H9 (cell line): ENCODE data around the gene PTPN12. TPM values are rescaled to one million over a fixed set of nuclear protein-coding genes. Genes with fewer than 3 reads are reported as not detected.

Experiments used
- DNase-seq: peaks from one replicate; pipeline ENCODE4 v3.0.0-alpha.2; 2017
- H2AFZ ChIP-seq: one replicate; pipeline ENCODE4 v1.6.1; 2013; ENCODE audit warnings: mild to moderate bottlenecking, low read length, control low read depth, moderate library complexity
- H2AK5ac ChIP-seq: 2 replicates; pipeline ENCODE4 v1.6.1; 2013; ENCODE audit warnings: low read length, control low read depth, mixed read lengths; ENCODE audit not compliant: insufficient read length
- H2BK120ac ChIP-seq: one replicate; pipeline ENCODE4 v1.6.1; 2013; ENCODE audit warnings: low read depth, mild to moderate bottlenecking, low read length, control low read depth, inconsistent platforms; ENCODE audit not compliant: poor library complexity, severe bottlenecking
- H2BK12ac ChIP-seq: 2 replicates; pipeline ENCODE4 v1.6.1; 2013; ENCODE audit warnings: low read length, control low read depth, mixed read lengths, low read depth; ENCODE audit not compliant: insufficient read length
- H2BK15ac ChIP-seq: 2 replicates; pipeline ENCODE4 v1.6.1; 2013; ENCODE audit warnings: low read depth, low read length, control low read depth
- H2BK20ac ChIP-seq: one replicate; pipeline ENCODE4 v1.6.1; 2013; ENCODE audit warnings: low read depth, mild to moderate bottlenecking, low read length, control low read depth, inconsistent platforms; ENCODE audit not compliant: poor library complexity, severe bottlenecking
- H2BK5ac ChIP-seq: 2 replicates; pipeline ENCODE4 v1.6.1; 2013; ENCODE audit warnings: low read length, control low read depth, mixed read lengths; ENCODE audit not compliant: insufficient read length
- H3K14ac ChIP-seq: 2 replicates; pipeline ENCODE4 v1.6.1; 2013; ENCODE audit warnings: low read length, control low read depth; ENCODE audit not compliant: insufficient read depth
- H3K18ac ChIP-seq: 2 replicates; pipeline ENCODE4 v1.6.1; 2013; ENCODE audit warnings: low read depth, mild to moderate bottlenecking, mixed read lengths, low read length, control low read depth; ENCODE audit not compliant: insufficient read length
- H3K23ac ChIP-seq: 2 replicates; pipeline ENCODE4 v1.6.1; 2013; ENCODE audit warnings: low read length, control low read depth, mixed read lengths, low read depth; ENCODE audit not compliant: insufficient read length
- H3K23me2 ChIP-seq: 2 replicates; pipeline ENCODE4 v1.6.1; 2013; ENCODE audit warnings: low read depth, mild to moderate bottlenecking, mixed read lengths, low read length, control low read depth; ENCODE audit not compliant: insufficient read length, poor library complexity, severe bottlenecking
- H3K27ac ChIP-seq: 2 replicates; pipeline ENCODE4 v1.5.1; 2013; ENCODE audit warnings: low read length, control low read depth, mixed read lengths, low read depth; ENCODE audit not compliant: insufficient read length
- H3K27me3 ChIP-seq: 2 replicates; pipeline ENCODE4 v1.6.1; 2013; ENCODE audit warnings: low read length, control low read depth, inconsistent platforms; ENCODE audit not compliant: insufficient read depth
- H3K4ac ChIP-seq: 2 replicates; pipeline ENCODE4 v1.6.1; 2013; ENCODE audit warnings: low read depth, mild to moderate bottlenecking, control low read depth, inconsistent platforms, low read length, moderate library complexity
- H3K4me1 ChIP-seq: 2 replicates; pipeline ENCODE4 v1.6.1; 2013; ENCODE audit warnings: low read length, control low read depth, inconsistent platforms; ENCODE audit not compliant: insufficient read depth
- H3K4me2 ChIP-seq: 2 replicates; pipeline ENCODE4 v1.6.1; 2013; ENCODE audit warnings: low read length, control low read depth, mixed read lengths; ENCODE audit not compliant: insufficient read length, insufficient read depth
- H3K56ac ChIP-seq: 2 replicates; pipeline ENCODE4 v1.6.1; 2013; ENCODE audit warnings: low read depth, mild to moderate bottlenecking, mixed read lengths, low read length, control low read depth; ENCODE audit not compliant: insufficient read length
- H3K79me1 ChIP-seq: 2 replicates; pipeline ENCODE4 v1.6.1; 2013; ENCODE audit warnings: low read depth, mild to moderate bottlenecking, moderate library complexity, low read length, control low read depth, inconsistent platforms; ENCODE audit not compliant: insufficient read depth, poor library complexity, severe bottlenecking
- H3K79me2 ChIP-seq: 2 replicates; pipeline ENCODE4 v1.6.1; 2013; ENCODE audit warnings: low read length, control low read depth, inconsistent platforms; ENCODE audit not compliant: insufficient read depth
- H3K9ac ChIP-seq: 2 replicates; pipeline ENCODE4 v1.6.1; 2013; ENCODE audit warnings: low read length, control low read depth, mixed read lengths; ENCODE audit not compliant: insufficient read length; ENCODE audit errors: extremely low read depth
- H3K9me3 ChIP-seq: one replicate; pipeline ENCODE4 v1.6.1; 2013; ENCODE audit warnings: low read depth, low read length, inconsistent platforms; ENCODE audit not compliant: control insufficient read depth
- H3T11ph ChIP-seq: one replicate; pipeline ENCODE4 v1.6.1; 2013; ENCODE audit warnings: mild to moderate bottlenecking, low read length, control low read depth, inconsistent platforms
- H4K20me1 ChIP-seq: one replicate; pipeline ENCODE4 v1.6.1; 2013; ENCODE audit not compliant: control insufficient read depth, insufficient read length, insufficient read depth
- H4K5ac ChIP-seq: 2 replicates; pipeline ENCODE4 v1.6.1; 2013; ENCODE audit warnings: low read depth, mild to moderate bottlenecking, mixed read lengths, low read length, control low read depth; ENCODE audit not compliant: insufficient read length
- H4K8ac ChIP-seq: replicated peaks from 2 replicates; pipeline ENCODE4 v1.6.1; 2013; ENCODE audit warnings: low read length, control low read depth, mixed read lengths, low read depth; ENCODE audit not compliant: insufficient read length
- H4K91ac ChIP-seq: 2 replicates; pipeline ENCODE4 v1.6.1; 2013; ENCODE audit warnings: low read depth, mild to moderate bottlenecking, moderate library complexity, mixed read lengths, low read length, control low read depth; ENCODE audit not compliant: insufficient read length
- H3K27ac Mint-ChIP-seq, 3 experiments: 2 replicates in 2 of 3; 3 replicates in 1 of 3; pipeline ENCODE4 v1.8.0; 2020 to 2021; ENCODE audit warnings: mixed read lengths in 3 of 3, mild to moderate bottlenecking in 1 of 3, moderate library complexity in 1 of 3
- H3K27me3 Mint-ChIP-seq: 2 replicates; pipeline ENCODE4 v1.8.0; 2021; ENCODE audit warnings: low read depth, mild to moderate bottlenecking, moderate library complexity, mixed read lengths
- H3K36me3 Mint-ChIP-seq, 3 experiments: 2 replicates in 2 of 3; 3 replicates in 1 of 3; pipeline ENCODE4 v1.8.0; 2020 to 2021; ENCODE audit warnings: low read depth in 3 of 3, mixed read lengths in 3 of 3; ENCODE audit not compliant: insufficient read depth in 1 of 3
- H3K4me1 Mint-ChIP-seq, 2 experiments: 2 replicates each; pipeline ENCODE4 v1.8.0; 2020; ENCODE audit warnings: mixed read lengths in 2 of 2
- H3K4me3 Mint-ChIP-seq, 2 experiments: 2 replicates in 1 of 2; 3 replicates in 1 of 2; pipeline ENCODE4 v1.8.0; 2020 to 2021; ENCODE audit warnings: mild to moderate bottlenecking in 2 of 2, mixed read lengths in 2 of 2, moderate library complexity in 1 of 2
- H3K9me3 Mint-ChIP-seq, 2 experiments: 2 replicates in 1 of 2; 3 replicates in 1 of 2; pipeline ENCODE4 v1.8.0; 2020; ENCODE audit warnings: mild to moderate bottlenecking in 2 of 2, mixed read lengths in 2 of 2, moderate library complexity in 1 of 2
- CTCF ChIP-seq: fragments of 200-600 bp; sonication (generic); conservative IDR thresholded peaks from 3 replicates; pipeline ENCODE4 v1.8.0; 2021; ENCODE audit warnings: antibody characterized with exemption, mild to moderate bottlenecking
- WGBS: extraction: QIAGEN DNeasy Blood & Tissue Kit; methylation state at CpG from one replicate; pipeline ENCODE4 v1.1.7; 2013; ENCODE audit warnings: missing lambda C conversion rate, low lambda C conversion rate, mixed read lengths; ENCODE audit not compliant: insufficient read length; ENCODE audit errors: extremely low coverage; 5-methylcytosine and 5-hydroxymethylcytosine counted together
- total RNA-seq: library from RNA; stranded (reverse); gene quantifications from 2 replicates; pipeline ENCODE4 v1.2.1, GENCODE V29; 2021

The PTPN12 gene
- total RNA-seq, 1 experiment from 2014 or later: 128 TPM

GRCh38 chr7:77525231-77525630 lies 11.9 kb upstream of the PTPN12 start:
- H2AK5ac ChIP-seq: no peak overlapping the region

More at GRCh38 chr7:77525231-77525630, 11.9 kb upstream of the PTPN12 start:
- H2BK15ac ChIP-seq: no peak overlapping the region
- H3K79me2 ChIP-seq: no peaks in the 10 kb centered on the region
- no CpG with 5 or more reads among the region's 2 CpGs for WGBS
- no peak overlapping the region for H4K8ac ChIP-seq
- no peak overlapping the region for H2BK12ac ChIP-seq
- no peaks in the 10 kb centered on the region for H3K27me3 ChIP-seq
- H2BK5ac ChIP-seq: no peak overlapping the region
- H3K36me3 Mint-ChIP-seq: no peaks in the 10 kb centered on the region
- no peak overlapping the region for H3K27ac ChIP-seq
- no peaks in the 10 kb centered on the region for H3K4me1 ChIP-seq
- no peak overlapping the region for H3T11ph ChIP-seq
- H3K4me3 Mint-ChIP-seq: no peak overlapping the region
- H3K23ac ChIP-seq: no peak overlapping the region
- no peak overlapping the region for H3K27ac Mint-ChIP-seq
- H4K5ac ChIP-seq: no peak overlapping the region
- no peak for DNase-seq
- no peaks in the 10 kb centered on the region for H3K79me1 ChIP-seq
- H3K56ac ChIP-seq: no peak overlapping the region
- H3K27me3 Mint-ChIP-seq: no peaks in the 10 kb centered on the region
- no peak overlapping the region for H4K91ac ChIP-seq
- H3K4me2 ChIP-seq: no peak overlapping the region
- no peak overlapping the region for H3K14ac ChIP-seq
- no peaks in the 10 kb centered on the region for H3K23me2 ChIP-seq
- no peak overlapping the region for H3K9ac ChIP-seq
- H4K20me1 ChIP-seq: no peaks in the 10 kb centered on the region
- no peak overlapping the region for H3K18ac ChIP-seq
- no peak for TF ChIP-seq CTCF
- H2BK20ac ChIP-seq: no peak overlapping the region
- H3K9me3 ChIP-seq: no peaks in the 10 kb centered on the region
- no peak overlapping the region for H3K4ac ChIP-seq
- H3K9me3 Mint-ChIP-seq: no peaks in the 10 kb centered on the region
- no peak overlapping the region for H2BK120ac ChIP-seq
- H3K4me1 Mint-ChIP-seq: no peaks in the 10 kb centered on the region
- H2AFZ ChIP-seq: no peak overlapping the region
